Uterus (tissue), 4 donors: Measurements from ENCODE around the gene SLC38A5. TPM values are rescaled to one million over a fixed set of nuclear protein-coding genes. Genes with fewer than 3 reads are reported as not detected.
A peak's percentile ranks its signal among the peaks of the same experiment; 100 is the strongest.

Experiments used
- DNase-seq, 2 donors: peaks; one replicate each; pipeline ENCODE4 v3.0.0-alpha.2; 2019 to 2020
- H3K27ac ChIP-seq, 2 donors: fragments of 200-600 bp; sonication (generic); 1 replicate in 1 of 2; 2 replicates in 1 of 2; pipeline ENCODE4 v1.5.1; 2016 to 2018
- H3K27me3 ChIP-seq, 2 donors: fragments of 200-600 bp; sonication (generic); one replicate each; pipeline ENCODE4 v1.5.1; 2018 to 2019; ENCODE audit warnings: control low read depth in 1 of 2
- H3K36me3 ChIP-seq, 2 donors: fragments of 200-600 bp; sonication (generic); one replicate each; pipeline ENCODE4 v1.5.1; 2019; ENCODE audit warnings: control low read depth in 1 of 2
- H3K4me1 ChIP-seq, 2 donors: fragments of 200-600 bp; sonication (generic); one replicate each; pipeline ENCODE4 v1.5.1; 2018 to 2019; ENCODE audit warnings: control low read depth in 1 of 2
- H3K4me3 ChIP-seq, 2 donors: fragments of 200-600 bp; sonication (generic); 1 replicate in 1 of 2; 2 replicates in 1 of 2; pipeline ENCODE4 v1.5.1; 2018 to 2019; ENCODE audit warnings: mild to moderate bottlenecking in 1 of 2
- H3K9me3 ChIP-seq, 2 donors: fragments of 200-600 bp; sonication (generic); one replicate each; pipeline ENCODE4 v1.5.1; 2019; ENCODE audit warnings: control low read depth in 1 of 2
- POLR2A ChIP-seq, 2 donors: fragments of 450-650 bp; IDR thresholded peaks; one replicate each; pipeline ENCODE4 v1.6.1; 2016; ENCODE audit warnings: antibody characterized with exemption in 2 of 2, mild to moderate bottlenecking in 1 of 2, moderate library complexity in 1 of 2
- intact Hi-C: fragments of 100-400 bp; cut with DNase I; formaldehyde crosslinking; loops from one replicate; pipeline ENCODE4 v1.15.1; 2023; ENCODE audit warnings: low total_unique reads
- total RNA-seq, 4 donors: library from RNA; depleted of rRNA in 3 of 4; stranded (reverse); fragments of >200 nt in 3 of 4; gene quantifications; one replicate each; pipeline versions ENCODE4 v1.1.0 to v1.2.4, GENCODE V29; 2014 to 2023
- TF ChIP-seq, protein P1 (sequence below), 4 experiments: fragments of 200-600 bp in 2 of 4; fragments of 450-650 bp in 2 of 4; sonication (generic) in 2 of 4; IDR thresholded peaks; one replicate each; pipeline ENCODE4 v1.5.1; 2016 to 2019; ENCODE audit warnings: antibody characterized with exemption in 4 of 4, mild to moderate bottlenecking in 2 of 4, moderate library complexity in 1 of 4
- donor health status: DM: yes; HTN: yes; CAD: no.

The SLC38A5 gene
- total RNA-seq, 4 donors from 2014 or later = 1.8 to 8.1 (median 4.8) TPM

DNA sequence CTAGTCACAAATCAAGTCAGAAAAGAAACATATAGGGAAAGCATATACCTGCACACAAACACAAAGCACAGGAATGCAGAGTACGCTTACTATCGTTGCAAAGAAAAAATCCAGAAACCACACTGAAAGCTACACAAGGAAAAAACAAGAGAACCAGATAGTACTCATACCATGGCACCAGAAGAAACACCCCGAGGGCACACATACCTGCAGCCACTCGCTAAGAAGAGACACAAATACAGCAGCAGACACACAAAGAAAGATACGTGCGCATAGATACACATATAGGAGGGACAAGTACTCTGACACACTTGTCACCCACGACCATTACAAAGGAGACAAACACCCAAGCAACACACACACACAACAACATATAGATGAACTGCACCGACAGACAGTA, 1.4 kb upstream of the SLC38A5 start:
- Histone ChIP-seq H3K27me3 (no peaks in the 10 kb centered on the region), H3K9me3 (no peaks in the 10 kb centered on the region), H3K4me1 (no peaks in the 10 kb centered on the region), H3K36me3 (no peaks in the 10 kb centered on the region), H3K4me3 (no peak overlapping the region), H3K27ac (no peak overlapping the region)
- TF ChIP-seq POLR2A (IDR thresholded peaks at IDR 0.05) = no peak
- TF ChIP-seq, protein P1, sequence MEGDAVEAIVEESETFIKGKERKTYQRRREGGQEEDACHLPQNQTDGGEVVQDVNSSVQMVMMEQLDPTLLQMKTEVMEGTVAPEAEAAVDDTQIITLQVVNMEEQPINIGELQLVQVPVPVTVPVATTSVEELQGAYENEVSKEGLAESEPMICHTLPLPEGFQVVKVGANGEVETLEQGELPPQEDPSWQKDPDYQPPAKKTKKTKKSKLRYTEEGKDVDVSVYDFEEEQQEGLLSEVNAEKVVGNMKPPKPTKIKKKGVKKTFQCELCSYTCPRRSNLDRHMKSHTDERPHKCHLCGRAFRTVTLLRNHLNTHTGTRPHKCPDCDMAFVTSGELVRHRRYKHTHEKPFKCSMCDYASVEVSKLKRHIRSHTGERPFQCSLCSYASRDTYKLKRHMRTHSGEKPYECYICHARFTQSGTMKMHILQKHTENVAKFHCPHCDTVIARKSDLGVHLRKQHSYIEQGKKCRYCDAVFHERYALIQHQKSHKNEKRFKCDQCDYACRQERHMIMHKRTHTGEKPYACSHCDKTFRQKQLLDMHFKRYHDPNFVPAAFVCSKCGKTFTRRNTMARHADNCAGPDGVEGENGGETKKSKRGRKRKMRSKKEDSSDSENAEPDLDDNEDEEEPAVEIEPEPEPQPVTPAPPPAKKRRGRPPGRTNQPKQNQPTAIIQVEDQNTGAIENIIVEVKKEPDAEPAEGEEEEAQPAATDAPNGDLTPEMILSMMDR (IDR thresholded peaks at IDR 0.05) = no peak
- intact Hi-C loops = no loop called here
- no peak for DNase-seq

DNA sequence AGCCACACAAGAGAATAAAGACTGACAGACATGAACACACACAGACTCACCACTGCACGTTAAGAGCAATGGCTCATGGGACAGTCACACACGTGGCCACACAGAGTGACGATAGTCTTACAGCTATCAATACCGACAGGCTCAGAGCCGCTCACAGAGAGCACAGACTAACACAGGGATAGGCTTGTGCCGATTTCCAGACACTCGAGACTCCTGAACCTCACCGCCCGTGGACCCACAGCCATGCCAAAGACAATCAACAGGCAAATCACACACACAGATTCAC, 716 bp upstream of the SLC38A5 start:
- no peak for DNase-seq
- no peaks in the 10 kb centered on the region for H3K27me3 ChIP-seq
- H3K9me3 ChIP-seq = no peaks in the 10 kb centered on the region
- no peaks in the 10 kb centered on the region for H3K36me3 ChIP-seq
- no peak overlapping the region for H3K4me3 ChIP-seq
- no peaks in the 10 kb centered on the region for H3K4me1 ChIP-seq
- H3K27ac ChIP-seq = no peak overlapping the region
- no peak for TF ChIP-seq POLR2A (IDR thresholded peaks at IDR 0.05)
- TF ChIP-seq, protein P1 (IDR thresholded peaks at IDR 0.05) = no peak
- intact Hi-C loops = no loop called here

GRCh38 chrX:48468693-48469691, 1.1 kb downstream of the SLC38A5 start:
- Histone ChIP-seq H3K4me1 (no peaks in the 10 kb centered on the region), H3K9me3 (no peaks in the 10 kb centered on the region), H3K27ac (no peak overlapping the region), H3K4me3 (peak overlapping the region; percentile 13 to 15), H3K27me3 (no peaks in the 10 kb centered on the region), H3K36me3 (no peaks in the 10 kb centered on the region)
- no peak for TF ChIP-seq POLR2A (IDR thresholded peaks at IDR 0.05)
- TF ChIP-seq, protein P1 (IDR thresholded peaks at IDR 0.05) = no peak
- intact Hi-C loops = no loop called here
- no peak for DNase-seq

GRCh38 chrX:48468247-48468671, 1.8 kb downstream of the SLC38A5 start:
- Histone ChIP-seq H3K9me3 (no peaks in the 10 kb centered on the region), H3K36me3 (no peaks in the 10 kb centered on the region), H3K27me3 (no peaks in the 10 kb centered on the region), H3K4me3 (peak overlapping the region; percentile 13 to 15), H3K4me1 (no peaks in the 10 kb centered on the region), H3K27ac (no peak overlapping the region)
- TF ChIP-seq, protein P1 (IDR thresholded peaks at IDR 0.05) = no peak
- no peak for TF ChIP-seq POLR2A (IDR thresholded peaks at IDR 0.05)
- DNase-seq = no peak
- intact Hi-C loops = no loop called here

GRCh38 chrX:48467281-48467761, 2.7 kb downstream of the SLC38A5 start:
- H3K27ac ChIP-seq = no peak overlapping the region
- DNase-seq = no peak
- H3K4me3 ChIP-seq = no peak overlapping the region

More at GRCh38 chrX:48467281-48467761, 2.7 kb downstream of the SLC38A5 start:
- Histone ChIP-seq H3K4me1 (no peaks in the 10 kb centered on the region), H3K27me3 (no peaks in the 10 kb centered on the region), H3K36me3 (no peaks in the 10 kb centered on the region), H3K9me3 (no peaks in the 10 kb centered on the region)
- intact Hi-C loops = no loop called here
- TF ChIP-seq, protein P1 (IDR thresholded peaks at IDR 0.05) = no peak
